CD4-positive, alpha-beta T cell treated with Interferon alpha-2 for 1 hour (primary cell): ENCODE data around the gene CHKB.
"Not testable (repeated sequence)": the region's sequence is repeated elsewhere in the genome, so short reads cannot be mapped to it uniquely, and the experiment has no call there.

Experiments used
- DNase-seq, 2 donors: peaks; one replicate each; pipeline ENCODE4 v3.0.0-alpha.2; 2020 to 2022

CHKB gene, protein sequence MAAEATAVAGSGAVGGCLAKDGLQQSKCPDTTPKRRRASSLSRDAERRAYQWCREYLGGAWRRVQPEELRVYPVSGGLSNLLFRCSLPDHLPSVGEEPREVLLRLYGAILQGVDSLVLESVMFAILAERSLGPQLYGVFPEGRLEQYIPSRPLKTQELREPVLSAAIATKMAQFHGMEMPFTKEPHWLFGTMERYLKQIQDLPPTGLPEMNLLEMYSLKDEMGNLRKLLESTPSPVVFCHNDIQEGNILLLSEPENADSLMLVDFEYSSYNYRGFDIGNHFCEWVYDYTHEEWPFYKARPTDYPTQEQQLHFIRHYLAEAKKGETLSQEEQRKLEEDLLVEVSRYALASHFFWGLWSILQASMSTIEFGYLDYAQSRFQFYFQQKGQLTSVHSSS

DNA sequence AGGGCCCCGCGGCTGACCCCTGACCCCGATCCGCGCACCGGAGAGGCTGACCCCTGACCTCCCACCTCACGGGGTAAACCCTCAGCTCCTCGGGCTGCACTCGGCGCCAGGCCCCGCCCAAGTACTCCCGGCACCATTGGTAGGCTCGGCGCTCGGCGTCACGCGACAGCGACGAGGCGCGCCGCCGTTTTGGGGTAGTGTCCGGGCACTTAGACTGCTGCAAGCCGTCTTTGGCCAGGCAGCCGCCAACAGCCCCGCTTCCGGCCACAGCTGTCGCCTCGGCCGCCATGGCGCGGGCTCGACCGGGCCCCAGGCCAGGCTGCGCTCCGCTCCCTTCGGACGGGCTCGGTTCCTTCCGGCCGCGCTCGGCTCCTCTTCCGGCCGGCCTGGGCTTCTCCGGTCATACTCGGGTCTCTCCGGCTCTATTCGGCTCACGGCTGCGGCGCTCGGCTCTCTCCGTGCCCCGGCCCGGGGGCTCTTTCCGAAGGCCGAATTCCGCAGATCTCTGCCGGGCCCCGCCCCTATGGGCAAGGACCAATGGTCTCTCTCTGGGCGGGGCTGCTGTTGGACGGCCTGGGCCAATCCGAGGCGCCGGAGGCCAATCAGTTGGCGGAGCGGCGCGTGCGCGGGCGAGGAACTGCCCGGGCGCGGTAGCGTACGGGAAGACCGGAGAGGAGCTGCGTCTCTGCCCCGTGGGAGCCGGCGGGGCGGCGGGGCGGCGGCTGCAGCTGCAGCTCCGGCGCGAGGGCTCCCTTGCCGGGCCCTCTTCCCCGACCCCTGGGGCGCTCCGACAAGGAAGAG lies at the start of gene CHKB:
Gene CHKB (minus strand): TSS at position 357 of the 801 bp plus-strand sequence. CDS start 68 bp downstream, at position 289.
- peak; percentile 97 to 99 for DNase-seq

DNA sequence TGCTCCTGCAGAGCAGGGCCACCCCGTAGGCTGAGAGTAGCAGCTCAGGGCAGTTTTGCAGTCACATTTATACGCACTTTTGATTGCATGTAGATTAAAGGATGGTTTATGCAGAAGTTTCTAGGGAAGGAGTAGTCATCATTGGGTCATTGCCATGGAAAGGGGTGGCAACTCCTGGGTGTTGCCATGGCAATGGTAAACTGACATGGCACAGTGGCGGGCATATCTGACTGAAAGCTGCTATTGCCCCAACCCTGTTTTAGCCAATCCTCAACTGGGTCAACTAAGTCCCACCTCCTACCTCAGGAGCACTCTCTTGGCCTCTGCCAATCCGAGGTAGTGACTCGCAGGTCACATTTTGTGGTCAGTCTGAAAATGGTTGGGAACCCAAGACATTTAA lies 47.7 kb upstream of the CHKB start:
- DNase-seq = no peak

DNA sequence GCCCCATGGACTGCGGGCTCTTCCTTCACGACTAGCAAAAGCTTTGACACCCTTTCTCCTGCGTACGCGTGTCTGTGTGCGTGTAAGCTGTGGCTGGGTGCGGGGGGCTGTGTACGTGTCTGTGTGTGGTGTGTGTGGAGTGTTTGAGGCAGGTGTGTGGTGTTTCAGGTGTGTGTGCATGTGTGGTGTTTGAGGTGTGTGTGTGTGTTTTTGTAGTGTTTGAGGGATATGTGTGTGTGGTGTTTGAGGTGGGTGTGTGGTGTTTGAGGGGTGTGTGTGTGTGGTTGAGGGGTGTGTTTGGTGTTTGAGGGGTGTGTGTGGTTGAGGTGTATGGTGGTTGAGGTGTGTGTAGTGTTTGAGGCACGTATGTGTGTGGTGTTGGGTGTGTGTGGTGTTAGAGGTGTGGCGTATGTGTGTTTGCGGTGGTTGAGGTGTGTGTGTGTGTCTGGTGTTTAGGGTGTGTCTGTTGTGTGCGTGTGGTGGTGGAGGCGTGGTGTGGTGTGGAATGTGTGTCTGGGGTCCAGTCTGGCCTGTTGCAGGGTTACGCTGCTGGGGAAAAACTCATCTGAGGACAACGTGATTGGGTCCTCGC lies 46.0 kb upstream of the CHKB start:
- DNase-seq = peak; percentile 60 to 69

DNA sequence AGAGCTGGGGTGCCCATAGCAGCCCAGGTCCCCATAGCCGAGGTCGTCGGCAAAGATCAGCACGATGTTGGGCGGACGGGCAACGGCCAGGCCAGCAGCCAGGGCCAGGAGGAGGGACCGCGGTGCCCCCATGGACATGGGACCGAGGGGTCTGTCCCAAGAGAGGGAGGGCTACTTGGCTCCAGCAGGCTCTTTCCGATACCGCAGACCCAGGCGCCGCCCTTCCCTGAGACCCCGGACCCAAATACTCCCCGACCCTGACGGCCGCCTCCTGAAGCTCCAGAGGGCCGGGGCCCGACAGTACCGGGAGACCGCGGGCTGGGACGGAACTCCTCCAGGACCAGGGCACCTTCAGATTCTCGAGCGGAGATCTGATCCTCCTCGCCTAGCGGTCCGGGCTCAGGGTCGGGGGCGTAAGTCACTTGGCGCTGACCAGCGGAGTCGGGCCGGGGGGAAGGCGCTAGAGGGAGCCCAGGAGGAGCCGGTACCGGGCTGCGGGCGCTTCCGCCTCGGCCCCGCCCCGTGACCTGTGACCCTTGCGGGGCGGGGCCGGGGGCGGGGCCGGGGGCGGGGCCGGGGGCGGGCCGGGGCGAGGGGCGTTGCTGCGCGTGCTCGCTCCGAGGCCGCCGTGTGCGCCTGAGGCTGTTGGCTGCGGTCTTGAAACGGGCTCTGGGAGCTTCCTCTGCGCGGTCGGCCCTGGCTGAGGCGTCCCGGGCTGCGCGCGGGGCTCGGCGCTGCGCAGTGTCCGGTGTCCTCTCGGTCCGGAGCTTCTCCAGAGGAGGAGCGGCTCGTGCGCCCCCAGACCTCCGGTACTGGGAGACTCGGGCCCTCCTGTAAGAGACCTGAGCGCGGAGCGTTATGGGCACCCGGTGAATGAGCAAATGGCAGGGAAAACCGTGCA lies 45.2 kb upstream of the CHKB start, which contains the start of gene ARSA:
Gene ARSA (minus strand): TSS at position 511 of the 901 bp plus-strand sequence. CDS start 373 bp downstream, at position 138.
- DNase-seq = peak; percentile 83 to 85

DNA sequence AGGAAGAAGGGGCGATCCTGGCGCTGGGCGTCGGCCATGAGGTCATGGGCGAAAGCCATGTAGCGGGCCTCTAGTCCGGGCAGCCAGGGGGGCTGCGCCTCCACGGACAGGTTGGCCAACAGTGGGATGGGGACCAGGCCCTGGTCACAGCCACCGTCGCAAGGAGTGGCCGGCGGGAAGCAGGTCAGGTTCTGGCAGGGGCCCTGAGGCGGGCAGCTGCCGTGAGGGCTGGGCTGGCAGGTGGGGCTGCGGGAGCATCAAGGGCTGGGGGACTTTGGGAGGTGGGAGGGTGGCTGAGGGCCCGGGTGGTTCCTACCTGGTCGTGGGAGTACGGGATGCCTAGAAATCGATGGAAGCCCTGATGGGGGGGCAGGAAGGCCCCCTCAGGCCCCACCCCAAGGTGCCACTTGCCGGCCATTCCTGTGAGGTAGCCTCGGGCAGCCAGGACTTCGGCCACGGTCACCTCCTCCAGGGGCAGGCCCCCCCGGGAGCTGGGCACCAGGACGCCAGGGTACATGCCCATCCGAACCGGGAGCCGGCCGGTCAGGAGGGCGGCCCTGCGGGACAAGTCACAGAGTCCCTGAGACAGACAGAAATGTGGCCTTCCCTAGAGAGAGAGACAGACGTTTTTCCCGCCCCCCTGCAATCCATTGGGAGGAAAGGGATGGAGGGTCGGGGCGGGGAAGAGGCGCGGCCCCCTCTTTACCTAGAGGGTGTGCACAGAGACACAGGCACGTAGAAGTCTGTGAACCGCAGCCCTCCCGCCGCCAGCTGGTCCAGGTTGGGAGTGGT lies 44.4 kb upstream of the CHKB start:
- no peak for DNase-seq

DNA sequence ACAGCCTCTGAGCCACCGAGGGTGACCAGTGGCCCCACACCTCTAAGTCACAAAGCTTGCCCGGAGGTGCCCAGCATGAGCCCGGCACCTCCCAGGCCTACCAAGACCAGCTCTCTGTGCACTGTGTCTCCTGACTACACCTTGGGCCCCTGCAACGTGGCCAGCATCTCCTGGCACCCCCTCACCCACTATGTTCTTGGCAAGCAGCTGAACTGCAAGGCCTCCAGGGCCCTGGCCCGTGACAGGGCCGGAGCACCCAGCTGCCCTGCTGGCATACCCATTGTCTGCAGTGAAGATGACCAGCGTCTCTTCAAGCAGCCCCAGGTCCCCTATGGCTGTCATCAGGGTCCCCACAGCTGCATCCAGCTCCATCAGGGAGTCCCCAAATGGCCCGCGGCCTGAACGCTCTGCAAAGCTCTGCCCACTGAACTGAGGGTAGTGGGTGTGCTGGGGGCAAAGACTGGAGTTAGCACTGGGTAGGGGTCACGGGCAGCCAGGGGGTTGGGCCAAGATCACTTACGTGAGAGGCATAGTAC lies 43.7 kb upstream of the CHKB start:
- DNase-seq = no peak

DNA sequence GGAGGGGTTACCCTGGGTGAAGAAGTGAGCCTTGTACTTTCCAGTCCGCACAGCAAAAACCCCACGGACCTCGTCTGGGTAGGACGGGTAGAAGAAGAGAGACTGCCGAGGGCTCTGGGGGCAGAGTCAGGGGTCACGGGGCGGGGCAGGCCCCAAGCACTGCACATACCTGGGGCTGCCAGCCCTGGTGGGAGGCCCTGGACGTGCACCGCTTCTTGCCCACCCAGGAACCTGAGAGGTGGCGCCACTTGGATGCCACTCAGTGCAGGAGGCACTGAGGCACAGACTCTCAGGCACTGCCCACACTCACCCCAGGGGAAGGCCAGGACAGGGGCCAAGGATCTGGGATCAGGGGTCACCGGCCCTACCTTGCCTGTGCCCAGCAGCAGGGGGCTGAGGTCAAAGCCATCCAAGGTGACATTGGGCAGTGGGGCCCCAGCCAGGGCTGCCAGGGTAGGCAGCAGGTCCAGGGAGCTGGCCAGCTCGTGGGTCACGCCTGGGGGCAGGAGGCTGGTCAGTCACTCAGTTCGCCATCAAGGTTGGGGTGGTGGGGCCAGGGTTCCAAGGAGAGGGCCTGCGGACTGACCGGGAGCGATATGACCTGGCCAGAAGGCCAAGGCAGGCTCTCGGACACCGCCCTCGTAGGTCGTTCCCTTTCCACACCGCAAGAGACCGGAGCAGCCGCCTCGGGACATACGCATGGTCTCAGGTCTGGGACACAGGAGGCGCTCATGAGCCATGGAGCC lies 43.1 kb upstream of the CHKB start:
- DNase-seq = no peak

DNA sequence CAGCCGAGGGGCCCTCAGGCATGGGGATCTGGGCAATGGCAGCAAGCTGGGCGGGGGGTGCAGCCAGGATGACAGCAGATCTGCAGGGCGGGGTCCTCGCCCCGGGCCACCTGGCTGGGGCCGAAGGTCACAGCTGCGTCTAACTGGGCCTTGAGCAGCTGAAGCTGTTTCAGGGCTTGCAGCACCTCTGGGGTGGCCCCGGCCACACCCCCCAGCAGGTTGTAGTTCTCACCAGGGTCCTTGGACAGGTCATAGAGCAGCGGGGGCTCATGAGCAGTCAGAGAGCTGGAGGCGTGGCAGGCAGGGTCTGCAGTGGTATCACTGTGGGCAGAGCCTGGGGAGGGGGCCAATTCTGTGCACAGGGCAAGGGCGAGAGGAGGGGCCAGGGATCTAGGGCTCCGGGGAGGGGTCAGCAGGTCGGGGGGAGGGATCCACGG lies 42.5 kb upstream of the CHKB start:
- no peak for DNase-seq

DNA sequence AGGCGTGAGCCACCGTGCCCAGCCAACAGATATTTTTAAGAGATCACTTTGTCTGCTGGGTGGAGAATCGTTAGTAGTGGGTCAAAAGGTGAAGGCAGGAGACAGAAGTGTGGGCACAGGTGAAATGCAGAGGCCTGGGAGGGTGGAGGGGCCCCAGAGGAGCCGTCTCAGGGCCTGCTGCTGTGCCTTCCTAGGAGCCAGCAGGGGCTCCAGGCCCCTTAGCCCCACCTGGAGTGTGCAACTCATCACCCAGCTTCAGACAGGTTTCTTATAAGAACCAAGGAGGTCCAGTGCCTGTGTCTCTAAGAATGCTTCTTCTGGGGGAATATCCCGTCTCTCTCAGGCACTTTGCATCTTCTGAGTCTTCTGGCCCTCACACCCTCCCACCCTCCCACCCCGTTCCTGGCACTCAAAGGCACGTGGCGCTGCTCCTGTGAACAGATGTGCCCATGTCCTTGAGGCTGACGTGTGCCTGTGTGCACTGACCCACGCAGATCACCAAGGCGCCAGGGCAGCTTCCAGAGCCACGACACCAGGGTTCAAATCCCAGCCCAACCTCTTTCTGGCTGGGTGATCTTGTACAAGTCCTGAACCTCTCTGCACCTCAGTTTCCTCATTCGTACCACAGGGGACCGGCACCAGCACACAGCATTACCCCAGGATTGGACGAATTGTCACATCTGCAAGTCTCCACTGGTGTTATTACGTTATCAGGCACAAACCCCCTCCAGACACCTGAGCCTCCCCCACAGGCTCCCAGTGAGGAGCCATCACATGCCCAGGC lies 41.9 kb upstream of the CHKB start:
- DNase-seq = no peak

DNA sequence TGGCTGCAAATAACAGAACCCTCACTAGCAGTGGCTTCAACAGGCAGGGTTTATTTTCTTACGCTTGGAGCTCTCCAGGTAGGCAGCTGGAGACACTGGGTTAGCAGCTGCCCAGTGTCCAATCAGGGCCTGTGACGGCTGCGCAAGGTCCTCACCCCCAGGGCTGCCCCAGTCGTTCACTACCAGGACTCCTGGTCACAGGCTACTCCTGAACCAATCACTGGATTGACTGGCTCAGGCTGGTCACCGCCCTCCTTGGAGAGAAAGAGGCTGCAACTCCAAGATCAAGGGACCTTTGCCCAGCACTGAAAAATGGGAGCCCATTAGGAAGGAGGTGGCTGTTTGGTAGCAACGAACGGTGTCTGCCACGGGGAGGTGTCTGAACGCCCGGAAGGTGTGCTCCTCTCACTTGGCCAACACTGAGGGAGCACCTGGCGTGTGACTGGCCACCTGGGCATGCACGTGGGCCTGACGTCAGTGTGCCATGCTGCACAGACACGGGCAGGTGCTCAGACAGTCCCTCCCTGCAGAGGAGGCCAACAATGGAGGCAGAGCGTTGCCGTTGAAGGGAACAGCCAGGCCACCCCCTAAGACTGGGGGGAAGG lies 40.2 kb upstream of the CHKB start:
- DNase-seq = no peak

DNA sequence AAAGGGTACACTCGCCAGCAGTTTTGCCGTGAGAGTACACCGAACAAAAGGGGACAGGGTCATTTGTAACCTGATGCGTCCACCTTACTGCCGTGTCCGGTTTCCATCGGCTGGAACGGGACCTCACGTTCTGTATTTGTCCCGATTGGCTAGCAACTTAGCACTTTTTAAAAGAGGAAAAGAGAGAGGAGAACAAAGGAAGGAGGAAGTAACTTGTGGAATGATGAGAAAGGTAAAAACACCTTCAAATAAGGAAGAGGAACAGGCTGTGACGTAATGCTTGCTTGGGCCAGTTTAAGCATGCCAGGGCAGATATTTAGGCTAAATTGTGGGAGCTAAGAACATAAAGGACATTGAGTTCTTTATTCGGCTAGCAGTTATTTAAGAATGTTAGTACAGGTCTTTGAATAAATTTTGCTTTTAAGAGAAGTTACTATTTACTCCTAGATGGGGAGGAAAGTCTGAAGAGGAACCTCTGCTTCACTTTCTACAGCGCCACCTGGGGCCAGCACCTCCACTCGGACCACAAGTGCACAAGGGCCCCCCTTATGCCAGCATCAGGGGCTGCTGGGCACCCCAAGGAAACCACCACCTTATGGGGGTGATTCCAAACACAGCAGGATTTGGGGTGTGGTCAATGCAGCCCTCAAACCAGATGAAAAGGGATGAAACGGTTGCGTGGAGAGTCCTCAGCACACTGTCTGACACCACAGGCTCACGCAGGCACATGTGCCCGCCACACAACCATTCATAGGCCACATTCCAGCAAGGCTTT lies 39.5 kb upstream of the CHKB start:
- DNase-seq = peak; percentile 31 to 51

DNA sequence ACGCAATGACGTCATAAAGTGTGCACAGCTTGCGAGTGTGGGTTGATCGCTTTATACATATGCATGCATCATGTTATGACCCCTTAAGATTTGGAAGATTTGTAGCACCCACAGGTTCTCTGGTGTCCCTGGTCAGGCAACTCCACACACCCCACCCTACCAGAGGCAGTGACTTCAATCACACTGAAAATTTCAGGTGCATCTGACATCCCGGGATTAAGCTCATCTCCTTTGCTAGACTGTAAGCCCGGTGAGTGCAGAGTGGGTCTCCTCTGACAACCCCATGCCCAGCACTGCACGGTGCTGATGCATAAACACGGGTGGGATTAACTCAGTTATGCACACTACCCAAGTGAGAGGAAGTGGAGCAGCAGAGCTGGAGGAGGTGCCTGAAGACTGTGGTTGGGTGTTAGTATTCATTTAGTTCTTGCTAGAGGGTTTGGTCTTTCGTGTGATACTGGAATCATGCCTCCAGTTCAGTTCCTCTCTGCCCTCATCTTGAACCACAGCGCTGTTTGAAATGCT lies 38.8 kb upstream of the CHKB start:
- DNase-seq = peak; percentile 45 to 65

DNA sequence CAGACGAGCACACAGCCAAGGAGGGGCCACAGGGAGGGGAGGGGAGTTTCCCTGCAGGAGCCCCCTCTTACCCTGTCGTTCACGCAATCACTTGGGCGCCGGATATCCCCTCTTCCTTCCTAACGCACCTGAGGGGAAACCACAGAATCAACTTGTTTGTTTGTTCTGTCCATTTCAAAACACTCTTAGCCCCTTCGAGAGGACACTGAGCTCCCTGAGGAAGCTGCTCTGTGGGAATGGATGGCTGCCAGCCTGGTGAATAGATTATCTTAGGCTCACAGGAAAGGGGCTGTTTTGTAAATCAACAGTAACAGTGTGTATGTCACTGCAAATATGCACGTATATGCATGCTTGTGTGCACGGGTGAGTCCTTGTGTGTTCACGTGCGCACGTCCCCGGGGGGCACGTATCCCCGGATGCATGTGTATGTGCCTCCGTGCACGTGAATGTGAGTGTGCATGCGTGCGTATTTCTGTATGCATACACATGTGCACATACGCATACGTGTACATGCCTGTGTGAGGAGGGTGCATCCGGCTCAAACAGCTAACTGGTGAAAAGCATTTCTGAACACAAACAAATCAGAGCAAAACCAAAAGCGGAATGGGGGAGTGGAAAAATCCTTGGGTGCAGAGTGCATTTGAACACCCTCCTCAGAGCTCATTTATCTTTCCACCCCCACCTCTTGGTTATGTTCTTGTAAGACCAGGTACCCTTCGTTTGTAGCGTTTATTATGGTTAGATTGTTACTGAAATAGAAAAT lies 38.1 kb upstream of the CHKB start:
- DNase-seq = peak; percentile 74 to 89

DNA sequence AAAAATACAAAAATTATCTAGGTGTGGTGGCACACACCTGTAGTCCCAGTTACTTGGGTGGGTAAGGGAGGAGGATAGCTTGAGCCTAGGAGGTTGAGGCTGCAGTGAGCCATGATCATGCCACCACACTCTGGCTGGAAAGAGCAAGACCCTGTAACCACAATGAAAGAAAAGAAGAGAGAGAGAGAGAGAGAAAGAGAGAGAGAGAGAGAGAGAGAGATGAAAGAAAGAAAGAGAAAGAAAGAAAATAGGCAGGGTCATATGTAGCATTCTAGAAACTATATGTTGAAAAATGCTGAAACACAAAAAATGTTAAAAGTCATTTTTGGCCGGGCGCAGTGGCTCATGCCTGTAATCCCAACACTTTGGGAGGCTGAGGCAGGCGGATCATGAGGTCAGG lies 31.6 kb upstream of the CHKB start:
- not testable (repeated sequence) for DNase-seq

DNA sequence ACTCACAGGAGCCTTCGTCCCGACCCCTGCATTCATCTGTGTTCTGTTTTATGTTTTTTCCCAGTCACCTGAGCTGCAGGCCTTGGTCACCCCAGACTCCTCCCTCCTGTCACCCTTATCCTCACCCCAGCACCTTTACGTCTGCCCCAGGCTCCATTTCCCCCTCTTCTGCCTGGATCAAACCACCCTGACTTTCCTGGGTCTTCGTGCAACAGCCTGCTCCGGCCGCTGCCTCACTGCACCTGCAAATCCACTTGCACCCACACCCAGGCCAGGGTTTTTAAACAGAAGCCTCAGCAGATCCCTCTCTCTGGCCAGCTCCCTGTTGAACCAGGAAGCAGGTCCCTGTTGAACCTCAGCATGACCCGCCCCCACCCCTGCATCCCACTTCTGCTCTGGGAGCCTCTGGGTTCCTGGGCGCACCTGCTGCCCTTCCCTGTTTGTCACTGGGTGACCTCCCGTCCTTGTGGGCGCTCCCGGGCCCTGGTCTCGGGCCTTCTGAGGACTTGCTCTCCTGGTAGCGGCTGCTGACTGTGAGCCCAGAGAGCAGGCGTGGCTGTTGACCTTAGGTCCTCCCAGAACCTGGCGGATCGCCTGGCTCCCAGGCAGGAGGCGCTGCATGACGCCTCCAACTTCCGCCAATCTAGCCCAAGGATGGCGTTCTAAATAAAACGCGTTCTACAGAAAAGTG lies 30.8 kb upstream of the CHKB start:
- no peak for DNase-seq

DNA sequence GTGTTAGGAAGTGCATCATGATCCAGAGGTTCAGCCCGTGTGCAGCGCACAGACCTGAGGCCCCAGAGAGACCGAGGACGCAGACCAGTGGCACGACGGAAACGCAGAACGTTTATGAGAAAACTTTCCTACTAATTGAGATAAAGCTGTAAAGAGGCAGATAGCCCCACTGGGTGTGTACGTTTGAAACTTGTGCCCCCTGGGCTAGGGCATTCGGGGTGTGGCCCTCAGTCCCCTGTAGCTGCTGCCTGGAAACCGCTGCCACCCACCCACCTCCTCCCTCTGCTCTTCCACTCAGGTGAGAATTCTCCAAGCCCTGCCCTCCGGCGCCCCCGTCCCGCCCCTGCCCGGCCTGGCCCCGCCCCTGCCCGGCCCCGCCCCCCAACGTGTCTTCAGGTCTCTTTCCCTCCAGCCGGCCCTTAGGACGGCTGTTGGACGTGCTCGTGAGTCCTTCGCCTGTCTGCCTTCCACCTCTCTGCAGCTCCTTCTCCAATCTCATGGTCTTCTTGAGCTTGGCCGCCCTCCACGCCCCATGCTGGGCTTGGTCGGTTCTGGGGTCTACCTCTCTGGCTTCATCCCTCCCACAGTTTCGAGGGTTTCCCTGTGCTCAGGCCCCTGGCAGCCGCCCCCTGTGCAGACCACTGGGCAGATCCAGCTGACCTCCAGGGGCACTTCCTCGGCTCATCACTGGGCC lies 30.0 kb upstream of the CHKB start:
- no peak for DNase-seq
